GM21360 (cell line): ENCODE results near the gene C1QTNF7.

Experiments
- ATAC-seq: cut with Tn5 transposase; IDR thresholded peaks from one replicate; pipeline ENCODE4 v1.9.1; 2021; ENCODE audit warnings: mild to moderate bottlenecking, moderate library complexity; ENCODE audit not compliant: unreplicated experiment

Gene C1QTNF7

DNA sequence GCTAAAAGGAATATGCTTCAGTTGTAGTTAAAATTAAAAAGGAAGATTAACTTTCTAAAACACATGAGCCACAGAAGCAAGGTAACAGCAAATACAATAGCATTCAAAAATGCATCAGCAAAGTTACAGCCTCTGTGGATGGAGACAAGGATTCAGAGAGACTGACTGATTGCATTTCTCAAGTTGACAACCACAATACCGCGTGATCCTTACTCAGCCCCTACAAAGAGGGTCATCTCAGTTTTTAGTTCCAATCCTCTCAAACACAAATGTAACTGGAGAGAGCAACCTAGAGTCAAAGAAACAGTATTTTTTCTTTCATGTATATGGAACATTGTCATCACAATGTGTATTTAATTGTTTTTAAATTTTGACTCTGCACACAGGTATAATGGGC is 14.2 kb upstream of the C1QTNF7 start:
- no peak for ATAC-seq

DNA sequence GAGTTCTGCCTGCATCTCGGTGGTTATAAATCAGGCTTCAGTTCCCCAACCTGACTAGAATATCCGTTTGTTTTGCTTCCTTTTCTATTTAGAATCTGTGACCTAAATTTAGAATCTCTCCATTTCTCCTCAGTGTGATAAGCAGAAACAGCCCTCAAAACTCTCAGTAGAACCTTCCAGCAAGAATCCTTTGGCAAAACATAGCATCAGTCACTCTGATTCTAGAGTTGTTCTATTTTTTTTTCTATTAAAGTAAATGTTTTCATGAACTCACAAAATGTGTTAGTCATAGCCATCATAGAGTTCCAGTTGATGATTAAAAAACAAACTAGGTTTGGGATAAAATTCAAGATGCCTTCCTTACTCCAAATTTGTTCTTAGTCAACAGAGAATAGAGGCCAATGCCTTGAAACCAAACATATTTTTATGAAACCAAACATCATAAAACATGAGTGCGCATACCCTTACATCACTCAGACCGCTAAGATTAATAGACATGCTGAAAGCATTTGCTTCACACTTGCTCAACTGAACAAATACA is 13.2 kb upstream of the C1QTNF7 start:
- ATAC-seq = no peak

DNA sequence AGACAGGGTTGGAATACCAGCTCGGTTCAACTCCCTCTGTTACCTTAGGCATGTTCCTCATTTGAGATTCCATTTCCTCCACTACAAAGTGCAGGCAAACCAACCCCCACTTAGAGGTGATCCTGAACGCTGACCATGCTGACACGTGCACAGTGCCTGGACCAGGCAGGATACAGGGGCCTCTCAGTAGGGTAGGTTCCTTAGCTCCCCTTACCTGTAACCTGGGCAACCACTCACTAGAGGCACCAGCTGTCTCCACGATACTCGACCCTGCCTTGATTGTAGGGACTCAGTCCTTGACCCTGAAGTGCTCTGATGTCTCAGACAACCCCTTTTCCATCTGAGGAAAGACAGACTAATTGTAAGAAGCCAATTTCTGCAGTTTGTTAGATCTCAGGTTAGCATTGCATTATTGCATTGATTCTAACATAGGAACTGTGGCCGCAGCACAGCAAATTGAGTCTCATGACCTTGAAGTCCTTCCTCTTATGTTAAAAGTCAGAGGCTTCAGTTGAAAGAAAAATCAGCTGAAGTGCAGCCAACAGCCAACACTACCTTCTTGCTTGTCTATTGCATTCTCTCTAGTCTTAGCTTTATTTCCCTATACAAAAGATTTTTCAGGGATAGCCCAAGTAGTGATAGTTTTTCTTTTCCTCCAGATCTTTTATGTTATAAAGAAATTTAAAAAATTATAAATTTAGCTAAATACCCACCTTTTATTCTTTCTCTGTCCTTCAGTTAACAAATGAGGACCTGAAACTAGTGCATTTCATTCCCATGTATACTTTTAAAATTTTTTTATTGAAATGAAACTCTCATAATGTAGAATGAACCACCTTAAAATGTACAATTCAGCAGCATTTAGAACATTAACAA is 11.2 kb upstream of the C1QTNF7 start:
- ATAC-seq = no peak

DNA sequence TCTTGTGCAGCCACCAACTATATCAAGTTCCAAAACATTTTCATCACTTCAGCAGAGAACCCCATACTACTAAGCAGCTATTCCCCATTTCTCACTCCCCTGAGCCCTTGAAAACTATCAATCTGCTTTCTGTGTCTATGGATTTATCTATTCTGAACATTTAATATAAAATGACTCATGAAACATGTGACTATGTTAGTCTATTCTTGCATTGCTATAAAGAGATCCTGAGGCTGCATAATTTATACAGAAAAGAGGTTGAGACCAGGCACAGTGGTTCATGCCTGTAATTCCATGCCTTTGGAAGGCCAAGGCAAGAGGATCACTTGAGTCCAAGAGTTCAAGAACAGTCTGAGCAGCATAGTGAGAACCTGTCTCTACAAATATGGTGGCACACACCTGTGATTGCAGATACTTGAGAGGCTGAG is 10.6 kb upstream of the C1QTNF7 start:
- ATAC-seq = no peak

DNA sequence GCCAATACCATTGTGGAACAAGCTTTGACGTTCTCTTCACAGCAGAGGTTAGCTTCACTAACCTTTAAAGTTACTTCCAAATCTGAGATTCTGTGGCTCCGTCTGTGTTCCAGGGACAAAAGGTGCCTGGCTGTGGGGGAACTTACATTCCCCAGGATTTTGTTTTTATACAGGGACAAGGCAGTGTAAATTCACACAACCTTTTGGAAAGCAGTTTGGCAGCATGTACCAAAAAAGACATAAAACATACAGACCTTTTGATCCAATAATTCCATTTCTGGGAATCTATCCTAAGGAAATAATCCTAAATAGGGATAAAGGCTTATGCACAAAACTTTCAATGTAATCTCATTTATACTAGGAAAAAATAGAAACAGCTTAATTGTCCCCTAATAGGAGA is 8.9 kb upstream of the C1QTNF7 start:
- no peak for ATAC-seq

DNA sequence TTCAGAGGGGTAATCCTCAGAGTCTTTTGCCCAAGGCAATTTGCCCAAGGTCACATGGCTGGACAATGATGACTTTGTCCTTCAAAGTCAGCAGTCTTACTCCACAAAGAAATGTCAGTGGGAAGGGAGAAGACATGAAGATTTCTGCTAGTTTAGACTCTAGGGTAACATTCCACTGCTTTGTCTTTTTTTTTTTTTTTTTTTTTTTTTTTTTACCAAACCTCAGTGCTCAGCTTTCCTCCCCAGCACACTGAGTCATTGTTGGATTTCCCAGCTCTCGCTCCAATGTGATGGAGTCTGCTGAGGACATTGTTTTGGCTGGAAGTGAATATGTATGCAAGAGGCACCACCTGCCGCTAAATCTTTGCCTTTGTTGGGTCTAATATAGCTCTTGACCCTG is 7.2 kb upstream of the C1QTNF7 start:
- no peak for ATAC-seq

DNA sequence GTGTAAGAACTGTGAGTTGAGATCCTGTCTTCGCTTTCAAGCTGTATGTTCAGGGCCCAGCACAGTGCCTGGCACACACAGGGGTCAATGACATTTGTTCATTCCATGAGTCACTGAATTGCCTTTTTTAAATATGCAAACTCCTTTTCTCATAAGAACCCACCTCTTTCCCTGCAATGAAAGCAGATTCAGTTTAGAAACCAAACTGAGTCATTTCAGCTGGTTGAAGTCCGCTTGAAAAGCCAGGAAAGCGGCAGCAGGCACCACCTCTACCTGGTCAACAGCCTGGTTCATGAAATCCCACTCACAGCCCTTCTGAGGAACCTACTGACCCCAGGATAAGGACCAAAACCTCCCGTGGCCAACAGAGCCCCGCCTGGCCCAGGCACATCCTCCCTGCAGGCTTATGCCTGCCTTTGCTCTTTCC is 4.5 kb upstream of the C1QTNF7 start:
- no peak for ATAC-seq

DNA sequence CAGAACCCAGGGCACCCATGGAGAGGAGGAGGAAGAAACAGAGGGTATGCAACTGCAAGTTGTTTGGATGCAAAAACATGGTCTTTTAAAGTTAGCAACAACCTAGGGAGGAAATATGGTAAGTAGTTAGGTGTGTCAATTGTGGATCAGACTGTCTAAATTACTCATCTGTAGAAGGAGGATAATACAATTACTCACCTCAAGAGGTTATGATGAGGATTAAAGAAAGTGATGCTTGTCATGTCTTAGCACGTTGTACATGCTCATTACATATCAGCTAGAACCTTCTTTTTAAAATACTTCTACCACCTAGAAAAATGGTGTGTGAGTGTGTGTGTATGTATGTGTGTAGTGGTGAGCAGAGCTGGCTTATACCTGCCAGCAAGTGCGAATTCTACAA is 2.3 kb upstream of the C1QTNF7 start:
- ATAC-seq = no peak

DNA sequence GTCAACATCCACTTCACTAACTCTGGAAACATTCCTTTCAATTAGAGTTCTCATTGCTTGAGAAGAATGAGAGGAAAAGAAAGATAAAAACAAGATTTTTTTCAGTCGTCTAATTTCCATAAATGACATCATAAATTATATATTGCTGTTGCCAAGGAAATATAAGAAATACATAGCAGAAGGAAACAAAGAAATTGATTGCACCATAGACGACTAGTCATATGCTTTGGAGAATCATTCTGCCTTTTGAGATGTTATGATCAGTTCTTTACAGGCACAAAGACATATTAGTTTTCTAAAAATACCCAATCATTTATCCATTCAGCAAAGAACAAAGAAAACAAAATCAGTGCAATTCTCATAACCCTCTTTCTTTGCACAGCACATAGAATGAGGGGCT is 672 bp upstream of the C1QTNF7 start:
- no peak for ATAC-seq

DNA sequence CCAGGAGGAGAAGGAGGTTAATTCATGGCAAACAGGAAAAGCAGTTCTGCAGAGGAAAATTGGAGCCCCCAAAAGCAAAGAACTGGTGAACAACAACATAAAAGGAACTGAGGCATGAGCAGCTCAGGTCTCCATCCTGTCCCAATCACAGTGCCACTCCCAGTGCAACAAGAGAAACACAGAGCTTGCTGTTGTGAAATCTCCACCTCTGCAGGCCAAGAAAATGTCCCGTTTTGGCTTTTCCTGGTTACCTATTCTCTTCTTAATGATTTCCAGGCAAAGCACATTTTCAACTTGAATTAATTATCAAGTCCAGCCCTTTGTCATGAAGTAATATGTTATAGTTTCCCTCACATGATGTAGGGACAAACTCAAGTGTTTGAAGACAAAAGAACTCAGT is 778 bp downstream of the C1QTNF7 start:
- ATAC-seq = no peak

DNA sequence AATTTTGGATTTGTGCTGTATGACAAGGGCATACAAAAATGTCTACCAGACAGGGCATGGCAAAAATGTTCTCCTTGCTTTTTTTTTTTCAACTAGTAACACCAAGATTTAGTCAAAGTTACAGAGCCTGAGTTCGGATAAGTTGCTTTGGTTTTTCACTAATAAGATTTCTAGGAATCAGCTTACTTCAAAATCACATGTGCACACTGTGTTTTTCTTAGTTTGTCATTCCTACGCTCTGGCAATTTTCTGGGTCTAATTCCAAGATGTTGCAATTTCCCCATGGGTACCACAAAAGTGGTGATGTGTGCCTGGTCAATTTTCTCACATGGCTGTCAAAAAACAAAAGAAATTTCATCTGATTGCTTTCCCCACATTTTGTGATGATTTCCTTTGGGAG is 6.3 kb downstream of the C1QTNF7 start:
- ATAC-seq = no peak

DNA sequence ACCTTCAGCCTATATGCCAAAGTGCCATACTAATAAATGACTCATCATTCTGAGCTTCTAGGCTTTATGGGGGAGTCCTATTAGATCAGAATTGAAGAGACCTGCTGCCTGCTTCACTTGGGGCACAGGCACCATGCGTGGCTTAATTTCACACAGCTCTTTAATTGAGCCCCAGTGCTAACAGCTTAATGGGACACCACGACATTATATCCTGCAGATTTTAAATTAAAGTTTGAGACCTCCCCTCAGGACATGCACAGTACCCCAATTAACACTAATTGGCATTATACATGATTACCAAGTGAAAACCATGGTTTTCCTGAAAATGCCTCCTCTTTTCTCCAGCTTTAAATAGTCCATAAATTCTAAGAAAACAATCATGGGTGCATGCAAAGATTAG is 6.8 kb downstream of the C1QTNF7 start:
- no peak for ATAC-seq

DNA sequence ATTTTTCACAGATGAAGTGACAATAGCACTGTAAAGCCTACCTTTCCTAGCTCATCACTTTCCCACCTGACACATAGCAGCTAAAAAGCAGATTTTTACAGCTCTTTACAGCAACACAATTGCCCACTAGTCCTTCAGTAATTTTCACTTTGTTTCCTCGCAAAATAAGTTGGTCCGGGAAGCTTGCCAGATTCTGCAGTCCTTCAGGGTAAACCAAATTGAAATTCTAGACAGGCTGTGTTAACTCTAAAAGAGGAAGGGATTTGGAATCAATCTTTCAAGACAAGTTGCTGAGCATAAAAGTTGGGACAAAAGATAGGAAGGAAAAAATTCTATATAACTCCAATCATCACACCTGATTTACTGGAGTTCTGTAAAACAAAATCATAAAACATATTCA is 8.7 kb downstream of the C1QTNF7 start:
- ATAC-seq = no peak

DNA sequence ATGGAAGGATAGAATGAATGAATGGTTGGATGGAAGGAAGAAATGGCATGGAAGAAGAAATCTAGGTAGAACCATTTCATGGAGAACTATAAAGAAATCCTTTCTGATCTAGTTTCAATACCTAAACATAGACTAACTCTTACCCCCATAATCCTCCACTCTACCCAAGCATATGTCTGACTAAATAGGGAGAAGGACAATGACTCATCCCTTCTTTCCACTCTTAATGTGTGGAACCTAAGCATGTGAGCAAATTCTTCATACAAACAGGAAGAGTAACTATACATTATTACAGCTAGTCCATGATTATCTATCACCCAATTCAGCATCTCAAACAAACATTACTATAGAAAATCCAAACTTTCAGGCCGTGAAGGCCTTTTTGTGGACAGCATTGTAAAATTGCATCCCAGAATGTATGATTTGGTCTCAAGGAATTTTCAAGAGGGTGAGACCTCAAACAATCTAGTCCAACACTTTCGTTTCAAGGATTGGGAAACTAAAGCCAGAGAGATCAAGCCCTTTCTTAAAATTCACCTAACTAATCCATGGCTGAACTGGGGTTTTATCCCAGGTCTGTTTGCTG is 11.2 kb downstream of the C1QTNF7 start:
- ATAC-seq = no peak

DNA sequence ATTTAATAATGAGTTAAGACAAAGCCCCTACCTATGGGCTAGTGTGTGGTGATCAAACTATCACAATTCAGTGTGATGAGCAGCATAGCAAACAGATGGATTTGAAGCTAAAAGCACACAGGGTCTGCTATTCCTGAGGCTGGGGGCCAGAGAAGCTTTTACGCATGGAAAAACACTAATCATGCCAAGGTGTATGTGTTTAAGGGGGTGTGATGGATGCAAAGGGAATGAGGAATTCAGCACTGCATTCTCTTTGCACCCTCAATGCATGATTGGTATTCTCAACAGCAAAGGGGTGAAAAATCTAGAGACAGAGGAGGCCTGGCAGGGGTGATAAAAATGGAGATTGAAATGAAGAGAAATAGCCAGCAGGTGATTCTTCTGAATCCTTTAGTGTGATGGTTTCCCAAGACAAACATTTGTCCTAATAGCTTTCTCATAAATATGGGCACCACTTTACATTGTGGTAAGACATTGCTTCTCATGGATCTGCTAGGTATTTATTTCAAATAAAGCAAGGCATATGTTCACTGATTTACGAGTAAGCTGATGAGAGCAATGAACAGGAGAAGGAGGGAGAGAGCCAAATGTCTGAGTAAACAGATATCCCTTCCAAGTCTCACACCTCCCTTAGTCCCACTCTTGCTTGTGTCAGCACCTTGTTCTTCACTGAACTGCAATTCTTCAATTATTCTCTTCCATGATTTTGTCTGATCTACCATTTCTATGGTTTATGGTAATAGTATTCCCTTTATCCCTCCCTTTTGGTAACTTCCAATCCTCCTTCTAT is 15.7 kb downstream of the C1QTNF7 start:
- no peak for ATAC-seq

DNA sequence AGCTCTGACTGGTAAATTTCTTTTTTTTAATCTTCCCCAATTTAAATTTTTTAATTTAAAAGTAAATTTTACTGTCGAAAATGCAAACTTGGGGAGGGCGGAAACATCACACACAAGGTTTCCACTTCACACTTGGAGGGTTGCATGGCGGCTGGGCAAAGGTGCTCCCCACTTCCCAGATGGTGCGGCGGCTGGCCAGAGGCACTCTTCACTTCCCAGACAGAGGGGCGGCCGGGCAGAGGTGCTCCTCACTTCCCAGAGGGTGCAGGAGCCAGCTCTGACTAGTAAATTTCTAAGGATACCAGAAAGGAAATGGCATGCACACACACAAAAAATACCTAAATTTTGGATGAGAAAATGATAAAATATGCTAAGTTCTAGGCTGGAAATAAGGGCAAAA is 16.4 kb downstream of the C1QTNF7 start:
- no peak for ATAC-seq

DNA sequence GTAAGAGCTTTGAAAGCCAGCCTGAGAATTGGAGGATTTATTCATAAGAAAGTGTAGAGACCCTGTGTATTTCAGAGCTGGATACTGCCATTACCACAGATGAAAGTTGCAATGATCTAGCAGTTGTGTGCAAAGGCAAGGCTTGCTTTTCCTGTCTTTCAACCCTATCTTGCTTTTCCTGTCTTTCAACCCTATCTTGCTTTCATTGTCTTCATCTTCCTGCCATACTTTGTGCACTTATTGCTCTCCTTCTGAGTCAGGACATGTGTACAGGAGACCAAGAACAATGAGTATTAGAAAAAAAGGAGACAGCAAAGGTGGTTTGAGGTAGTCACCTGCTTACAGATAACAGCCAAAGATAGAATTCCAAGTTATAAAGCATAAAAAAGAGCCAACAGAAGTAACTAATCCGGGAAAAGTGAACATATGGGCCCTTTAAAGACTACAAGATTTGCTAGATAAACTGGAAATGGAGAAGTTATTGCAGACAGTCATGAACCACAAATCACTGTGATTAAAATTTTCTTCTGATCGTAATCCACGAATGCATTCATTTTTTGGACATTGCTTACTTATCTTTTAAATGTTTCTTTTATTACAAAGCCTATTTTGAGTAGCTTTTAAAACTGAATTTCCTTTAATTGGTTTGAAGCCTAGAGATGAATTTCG is 17.2 kb downstream of the C1QTNF7 start:
- ATAC-seq = no peak

DNA sequence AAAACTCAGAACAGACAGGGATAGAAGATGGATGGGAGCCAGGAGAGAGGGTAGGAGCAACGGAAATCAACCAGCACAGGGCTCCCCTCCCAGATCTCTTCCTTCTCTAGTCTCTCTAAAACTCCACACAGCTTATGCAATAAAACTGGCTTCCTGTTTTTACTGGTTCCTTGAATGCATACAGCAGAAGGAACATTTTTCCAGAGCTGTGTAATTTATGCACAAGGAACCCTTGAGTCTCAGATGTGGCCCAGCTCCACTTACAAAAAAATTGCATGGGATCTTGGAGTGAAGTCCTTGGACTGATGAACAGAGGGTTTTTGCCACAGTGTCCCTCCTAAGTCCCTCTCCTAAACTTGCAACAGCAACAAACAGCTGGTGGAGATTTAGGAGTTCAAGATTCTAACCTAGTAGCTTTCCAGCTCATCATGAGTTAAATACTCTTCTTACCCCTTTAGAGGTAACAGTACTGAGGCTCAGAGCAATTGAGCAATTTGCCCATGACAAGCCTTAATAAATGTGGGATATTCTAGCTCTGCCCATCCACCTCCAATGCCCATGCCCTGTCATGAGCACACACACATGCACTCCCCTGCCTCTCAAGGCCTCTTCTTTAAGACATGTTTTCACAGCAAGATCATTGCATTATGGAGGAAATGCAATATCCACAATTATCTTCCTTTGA is 23.5 kb downstream of the C1QTNF7 start:
- ATAC-seq = no peak

DNA sequence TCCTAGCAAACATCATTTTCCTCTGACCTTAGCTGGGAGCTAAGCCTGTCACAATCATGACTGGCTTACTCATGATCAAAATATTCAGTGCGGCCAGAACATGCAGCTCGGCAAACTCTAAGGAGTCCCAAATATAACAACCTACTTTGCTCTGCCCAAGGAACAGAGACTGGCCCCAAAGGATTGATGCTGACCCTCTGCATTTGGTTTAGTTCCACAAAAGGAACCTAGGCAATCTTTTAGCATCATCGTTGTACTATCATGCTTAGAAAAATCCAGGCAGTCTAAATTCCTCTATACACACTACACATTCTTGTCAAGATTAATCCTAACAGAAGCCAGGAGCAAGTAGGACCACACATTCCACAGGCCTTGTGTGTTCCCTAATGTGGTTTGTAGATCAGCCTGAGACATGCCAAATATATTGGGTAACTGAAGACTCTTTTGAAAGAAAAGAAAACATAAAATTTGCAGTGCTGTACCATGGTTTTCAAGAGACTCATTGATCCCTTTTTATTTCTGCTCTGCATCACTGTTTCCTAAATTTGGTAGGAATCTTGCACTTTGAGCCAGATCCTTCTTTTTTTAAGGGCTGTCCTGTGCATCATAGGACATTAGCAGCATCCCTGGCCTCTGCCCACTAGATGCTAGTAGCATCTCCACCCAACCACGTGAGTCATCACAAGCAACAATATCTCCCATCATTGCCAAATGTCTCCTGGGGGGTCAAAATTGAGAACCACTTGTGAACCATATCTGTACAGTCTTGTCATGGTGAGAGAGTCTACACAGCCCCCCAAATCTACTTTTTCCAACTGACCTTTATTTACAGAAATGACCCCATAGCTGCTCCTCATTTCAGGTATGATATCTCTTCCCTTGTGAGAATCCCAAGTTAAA is 24.3 kb downstream of the C1QTNF7 start:
- ATAC-seq = no peak
